Sigmoid colon (tissue), 4 donors: ENCODE data around the gene HPS4.

Source experiments
- CTCF ChIP-seq, 4 experiments: fragments of 450-650 bp in 3 of 4; fragments of 200-600 bp in 1 of 4; IDR thresholded peaks; one replicate each; pipeline ENCODE4 v1.5.1; 2016 to 2019; ENCODE audit warnings: antibody characterized with exemption in 4 of 4, mild to moderate bottlenecking in 3 of 4, moderate library complexity in 2 of 4
- EP300 ChIP-seq, 4 donors: sonication (generic); formaldehyde crosslinking; IDR thresholded peaks; one replicate each; pipeline ENCODE4 v1.6.1; 2017; ENCODE audit warnings: antibody characterized with exemption in 4 of 4
- POLR2AphosphoS5 ChIP-seq, 4 donors: sonication (generic); formaldehyde crosslinking; IDR thresholded peaks; one replicate each; pipeline ENCODE4 v1.6.1; 2017; ENCODE audit warnings: antibody characterized with exemption in 4 of 4

- no peak for TF ChIP-seq CTCF (IDR thresholded peaks at IDR 0.05)
- no peak for TF ChIP-seq POLR2AphosphoS5 (IDR thresholded peaks at IDR 0.05)
- TF ChIP-seq EP300 (IDR thresholded peaks at IDR 0.05) = no peak
Observed at GRCh38 chr22:26471522-26471921, 12.1 kb downstream of the HPS4 start.
